ENCODE measurements around the gene NOX3.
"Not testable (repeated sequence)": the region's sequence is repeated elsewhere in the genome, so short reads cannot be mapped to it uniquely, and the experiment has no call there.

Gene NOX3

DNA sequence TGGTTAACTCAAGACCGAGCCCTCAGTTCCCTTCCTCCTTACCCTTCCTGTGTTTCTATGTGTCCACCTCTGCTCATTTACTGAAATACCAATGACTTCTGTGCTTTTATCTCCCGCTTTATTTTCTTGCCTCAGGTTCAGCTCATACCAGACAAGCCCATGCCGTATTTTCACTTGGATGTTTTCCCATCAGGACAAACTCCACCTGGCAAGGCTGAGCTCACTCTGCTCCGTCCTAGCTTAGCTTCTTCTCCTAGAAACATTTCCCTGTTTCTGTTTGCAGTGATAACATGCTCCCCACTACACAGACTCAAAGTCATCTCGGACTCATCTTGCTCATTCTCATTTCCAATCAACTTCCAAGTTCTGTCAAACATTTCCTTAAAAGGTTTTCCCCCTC lies 84.4 kb downstream of the NOX3 start:
- no peak for DNase-seq (ENCODE audit: low spot score)

DNA sequence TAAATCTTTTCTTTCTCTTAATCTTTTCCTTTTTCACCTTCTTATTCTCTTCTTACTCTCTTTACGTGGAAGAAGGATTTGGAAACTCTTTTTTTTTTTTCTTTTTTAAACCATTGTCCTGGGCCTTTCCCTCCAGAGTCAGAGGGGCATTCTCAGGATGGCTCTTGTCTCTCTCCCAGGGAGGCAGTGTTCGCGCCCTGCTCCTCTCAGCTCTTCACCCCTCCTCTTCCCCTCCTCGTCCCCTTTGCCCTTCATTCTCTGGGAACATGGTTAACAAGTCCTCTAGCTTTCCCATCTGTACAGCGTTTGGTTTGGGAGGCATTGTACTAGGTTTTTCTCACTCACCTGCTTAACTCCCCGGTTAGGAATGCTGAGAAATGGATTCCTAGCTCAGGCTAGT lies 89.3 kb downstream of the NOX3 start:
- DNase-seq (ENCODE audit: low spot score) = no peak

DNA sequence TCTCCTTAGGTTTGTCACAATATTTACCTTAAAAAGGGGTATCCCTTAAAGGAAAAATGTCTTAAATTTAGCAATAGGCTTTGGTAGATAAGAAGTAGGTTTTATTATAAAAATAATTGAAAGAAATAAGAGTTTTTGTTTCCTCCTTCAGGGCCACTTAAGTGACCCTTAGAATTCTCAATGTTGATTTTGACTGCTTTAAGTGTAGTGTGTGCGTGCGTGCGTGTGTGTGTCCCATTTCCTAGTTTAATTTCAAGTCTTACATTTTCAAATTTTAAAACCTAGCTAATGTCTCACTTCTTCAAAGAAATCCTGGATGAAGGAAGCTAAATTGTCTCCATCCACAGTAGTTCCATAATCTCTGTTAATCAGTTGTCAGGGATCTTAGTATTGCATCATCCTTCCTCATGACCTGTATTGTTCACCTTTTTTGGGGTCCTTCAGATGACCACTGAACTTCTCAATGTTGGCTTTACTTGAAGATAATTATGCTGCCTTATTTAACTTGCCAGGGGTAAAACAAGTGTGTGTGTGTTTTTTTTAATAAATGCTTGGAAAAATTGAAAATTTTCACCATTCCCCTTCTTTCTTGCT lies 90.7 kb downstream of the NOX3 start:
- DNase-seq (ENCODE audit: low spot score) = no peak

DNA sequence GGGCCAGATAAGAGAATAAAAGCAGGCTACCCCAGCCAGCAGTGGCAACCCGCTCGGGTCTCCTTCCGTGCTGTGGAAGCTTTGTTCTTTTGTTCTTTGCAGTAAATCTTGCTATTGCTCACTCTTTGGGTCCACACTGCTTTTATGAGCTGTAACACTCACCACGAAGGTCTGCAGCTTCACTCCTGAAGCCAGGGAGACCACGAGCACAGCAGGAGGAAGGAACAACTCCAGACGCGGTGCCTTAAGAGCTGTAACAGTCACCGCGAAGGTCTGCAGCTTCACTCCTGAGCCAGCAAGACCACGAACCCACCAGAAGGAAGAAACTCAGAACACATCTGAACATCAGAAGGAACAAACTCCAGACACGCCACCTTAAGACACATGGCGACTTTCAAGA lies 91.6 kb downstream of the NOX3 start:
- DNase-seq (ENCODE audit: low spot score) = not testable (repeated sequence)

DNA sequence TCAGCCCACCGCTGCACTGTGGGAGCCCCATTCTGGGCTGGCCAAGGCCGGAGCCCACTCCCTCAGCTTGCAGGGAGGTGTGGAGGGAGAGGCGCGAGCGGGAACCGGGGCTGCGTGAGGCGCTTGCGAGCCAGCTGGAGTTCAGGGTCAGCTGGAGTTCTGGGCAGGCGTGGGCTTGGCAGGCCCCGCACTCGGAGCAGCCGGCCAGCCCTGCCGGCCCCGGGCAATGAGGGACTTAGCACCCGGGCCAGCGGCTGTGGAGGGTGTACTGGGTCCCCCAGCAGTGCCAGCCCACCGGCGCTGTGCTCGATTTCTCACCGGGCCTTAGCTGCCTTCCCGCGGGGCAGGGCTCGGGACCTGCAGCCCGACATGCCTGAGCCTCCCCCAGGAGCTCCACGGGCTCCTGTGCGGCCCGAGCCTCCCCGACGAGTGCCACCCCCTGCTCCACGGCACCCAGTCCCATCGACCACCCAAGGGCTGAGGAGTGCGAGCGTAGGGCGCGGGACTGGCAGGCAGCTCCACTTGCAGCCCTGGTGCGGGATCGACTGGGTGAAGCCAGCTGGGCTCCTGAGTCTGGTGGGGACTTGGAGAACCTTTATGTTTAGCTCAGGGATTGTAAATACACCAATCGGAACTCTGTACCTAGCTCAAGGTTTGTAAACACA lies 92.5 kb downstream of the NOX3 start:
- not testable (repeated sequence) for DNase-seq (ENCODE audit: low spot score)

DNA sequence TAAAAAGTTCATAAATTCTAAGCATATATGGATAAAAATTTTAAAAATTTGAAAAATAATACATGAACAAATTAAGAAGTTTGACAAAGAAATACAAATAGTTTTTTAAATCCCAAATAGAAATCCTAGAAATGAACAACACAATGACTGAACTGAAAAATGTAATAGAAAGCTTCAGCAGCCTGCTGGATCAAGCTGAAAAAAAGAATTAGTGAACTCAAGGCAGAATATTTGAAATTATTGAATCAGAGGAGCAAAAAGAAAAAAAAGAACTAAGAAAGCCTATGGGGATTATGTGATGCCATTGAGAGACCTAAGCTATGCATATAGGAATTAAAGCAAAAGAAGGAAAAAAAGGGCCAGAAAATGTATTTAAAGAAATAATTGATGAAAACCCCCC lies 101.5 kb downstream of the NOX3 start:
- DNase-seq (ENCODE audit: low spot score) = no peak

DNA sequence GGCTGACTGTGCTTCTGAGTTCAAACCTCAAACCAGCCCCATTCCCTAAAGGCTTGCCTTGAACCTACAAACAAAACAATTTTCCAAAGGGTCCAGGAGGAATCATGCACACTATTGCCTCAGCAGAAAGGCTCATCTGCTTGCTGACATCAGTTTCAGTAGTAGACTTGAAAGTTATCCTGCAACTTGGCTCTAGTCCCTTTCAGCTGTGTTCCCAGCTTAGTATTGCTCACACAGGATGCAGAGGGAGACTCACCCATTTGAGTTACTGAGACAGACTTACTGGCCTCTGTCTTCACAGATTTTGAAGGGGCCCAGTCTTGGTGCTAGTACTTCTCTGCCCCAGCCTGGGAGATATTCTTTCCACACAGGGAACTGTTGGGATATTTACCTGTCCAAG lies 102.8 kb downstream of the NOX3 start:
- DNase-seq (ENCODE audit: low spot score) = peak; percentile 75

DNA sequence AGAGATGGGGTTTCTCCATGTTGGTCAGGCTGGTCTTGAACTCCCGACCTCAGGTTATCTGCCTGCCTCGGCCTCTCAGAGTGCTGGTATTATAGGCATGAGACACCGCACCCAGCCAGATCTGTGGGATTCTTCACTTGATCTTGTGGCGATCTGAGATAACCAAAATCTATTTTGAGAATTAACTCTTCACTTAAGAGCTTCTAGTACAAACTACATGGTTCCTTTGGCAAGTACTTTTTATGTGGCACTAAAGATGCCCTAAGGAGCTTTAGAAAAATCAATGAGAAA lies 103.6 kb downstream of the NOX3 start:
- DNase-seq (ENCODE audit: low spot score) = no peak

DNA sequence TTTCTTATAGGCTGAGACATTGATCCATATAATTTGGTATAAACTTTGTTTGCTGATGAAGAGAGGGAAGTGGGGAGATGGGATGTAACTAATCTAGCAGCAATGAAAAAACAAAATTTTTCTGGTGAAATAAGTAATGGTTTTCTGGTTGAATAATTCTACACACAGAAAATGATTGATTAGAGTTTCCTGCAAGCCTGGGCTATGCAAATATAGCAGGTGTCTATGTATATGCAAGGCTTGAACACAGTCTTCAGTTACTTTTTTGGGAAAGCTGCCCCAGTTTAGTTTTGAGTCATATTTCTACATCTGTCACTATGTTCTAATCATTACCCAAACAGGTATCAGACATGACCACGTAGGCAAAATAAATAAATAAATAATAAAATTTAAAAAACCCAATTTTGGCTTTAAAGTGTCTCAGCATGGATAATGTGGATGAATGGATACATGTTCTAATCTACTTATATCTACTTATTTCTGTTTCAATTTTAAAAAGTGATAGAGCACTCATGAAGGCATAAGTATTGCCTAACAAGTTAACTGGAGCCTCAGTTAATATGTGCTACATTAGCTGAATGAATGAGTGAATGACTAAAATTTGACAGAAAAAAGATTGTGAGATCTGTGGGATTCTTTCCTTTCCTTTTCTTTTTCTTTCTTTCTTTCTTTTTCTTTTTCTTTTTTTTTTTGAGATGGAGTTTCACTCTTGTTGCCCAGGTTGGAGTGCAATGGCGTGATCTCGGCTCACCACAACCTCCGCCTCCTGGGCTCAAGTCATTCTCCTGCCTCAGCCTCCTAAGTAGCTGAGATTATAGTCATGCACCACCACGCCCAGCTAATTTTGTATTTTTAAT lies 104.1 kb downstream of the NOX3 start:
- DNase-seq (ENCODE audit: low spot score) = no peak

DNA sequence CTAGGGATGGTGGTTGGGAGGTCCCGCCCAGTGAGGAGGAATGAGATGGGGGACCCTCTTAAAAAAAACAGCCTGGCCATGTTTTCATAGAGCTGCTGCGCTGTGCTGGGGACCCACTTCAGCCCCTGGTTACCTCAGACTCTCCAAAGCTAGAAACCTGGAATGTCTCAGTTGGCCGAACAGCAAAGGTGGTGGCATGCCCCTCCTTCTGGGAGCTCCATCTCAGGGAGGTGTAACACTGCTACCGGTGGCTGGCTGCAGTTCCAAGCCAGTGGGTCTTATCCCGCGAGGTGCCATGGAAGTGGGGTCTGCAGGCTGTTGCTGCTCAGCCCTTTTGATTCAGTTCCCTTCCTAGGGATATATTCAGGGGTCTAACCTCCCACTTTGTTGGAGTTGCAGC lies 105.7 kb downstream of the NOX3 start:
- DNase-seq (ENCODE audit: low spot score) = no peak

DNA sequence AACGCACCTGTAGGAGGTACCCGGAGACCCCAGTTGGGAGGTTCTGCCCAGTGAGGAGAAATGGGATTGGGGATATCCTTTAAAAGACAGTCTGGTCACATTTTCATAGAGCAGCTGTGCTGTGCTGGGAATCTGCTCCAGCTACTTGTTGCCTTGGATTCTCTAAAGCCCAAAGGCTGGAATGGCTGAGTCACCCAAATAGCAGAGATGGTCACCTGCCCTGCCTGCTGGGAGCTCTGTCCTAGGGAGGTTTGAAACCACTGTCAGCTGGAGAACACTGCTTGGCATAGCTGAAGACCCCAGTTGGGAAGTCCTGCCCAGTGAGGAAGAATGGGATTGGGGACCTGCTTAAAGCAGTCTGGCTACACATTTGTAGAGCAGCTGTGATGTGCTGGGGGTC lies 106.5 kb downstream of the NOX3 start:
- DNase-seq (ENCODE audit: low spot score) = peak; percentile 41

DNA sequence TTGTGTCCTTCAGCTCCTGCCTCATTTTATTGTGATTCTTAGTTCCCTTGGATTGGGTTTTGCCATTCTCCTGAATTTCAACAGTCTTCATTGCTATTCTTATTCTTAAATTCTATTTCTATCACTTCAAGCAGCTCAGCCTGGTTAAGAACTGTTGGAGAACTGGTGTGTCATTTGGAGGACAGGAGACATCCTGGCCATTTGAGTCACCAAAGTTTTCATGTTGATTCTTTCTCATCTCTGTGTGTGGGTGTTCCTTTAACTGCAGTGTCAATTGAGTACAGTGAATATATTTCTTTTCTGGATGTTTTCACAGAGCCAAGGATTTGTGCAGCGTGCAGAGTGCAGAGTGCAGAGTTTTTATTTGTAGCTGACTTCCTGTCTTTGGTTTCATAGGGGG lies 107.8 kb downstream of the NOX3 start:
- DNase-seq (ENCODE audit: low spot score) = no peak

DNA sequence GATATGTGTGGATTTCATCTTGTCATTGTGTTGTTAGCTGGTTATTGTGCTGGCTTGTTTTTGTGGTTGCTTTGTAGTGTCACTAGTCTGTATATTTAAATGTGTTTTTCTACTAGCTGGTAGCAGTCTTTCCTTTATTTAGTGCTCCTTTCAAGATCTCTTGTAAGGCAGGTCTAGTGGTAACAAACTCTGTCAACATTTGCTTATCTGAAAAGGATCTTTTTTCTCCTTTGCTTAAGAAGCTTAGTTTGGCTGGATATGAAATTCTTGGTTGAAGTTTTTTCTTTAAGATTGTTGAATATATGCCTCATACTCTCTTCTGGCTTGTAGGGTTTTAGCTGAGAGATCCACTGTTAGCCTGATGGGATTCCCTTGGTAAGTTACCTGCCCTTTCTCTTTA lies 108.7 kb downstream of the NOX3 start:
- DNase-seq (ENCODE audit: low spot score) = no peak

Data from GM03348 (cell line).